ENCODE measurements around the gene PSMB11.

The PSMB11 gene

GRCh38 chr14:23062002-23062401, 20.0 kb downstream of the PSMB11 start:
- no peak for DNase-seq

GRCh38 chr14:23063601-23064000, 21.6 kb downstream of the PSMB11 start:
- DNase-seq: no peak

GRCh38 chr14:23066368-23066767, 24.4 kb downstream of the PSMB11 start:
- DNase-seq: no peak

- DNase-seq: no peak
Observed at GRCh38 chr14:23066855-23067744, 25.1 kb downstream of the PSMB11 start.

GRCh38 chr14:23067847-23068788, 26.1 kb downstream of the PSMB11 start:
- no peak for DNase-seq

- no peak for DNase-seq
Observed at GRCh38 chr14:23068789-23069412, 26.9 kb downstream of the PSMB11 start.

GRCh38 chr14:23069413-23069806, 27.4 kb downstream of the PSMB11 start:
- no peak for DNase-seq

GRCh38 chr14:23070262-23071129, 28.5 kb downstream of the PSMB11 start:
- DNase-seq: no peak

- no peak for DNase-seq
Observed at GRCh38 chr14:23071244-23071920, 29.4 kb downstream of the PSMB11 start.

- no peak for DNase-seq
Observed at GRCh38 chr14:23071921-23072539, 30.0 kb downstream of the PSMB11 start.

- no peak for DNase-seq
Observed at GRCh38 chr14:23074906-23075305, 32.9 kb downstream of the PSMB11 start.

- no peak for DNase-seq
Observed at GRCh38 chr14:23076785-23077408, 34.9 kb downstream of the PSMB11 start.

GRCh38 chr14:23077962-23078361, 36.0 kb downstream of the PSMB11 start:
- DNase-seq: no peak

- DNase-seq: no peak
Observed at GRCh38 chr14:23078692-23079116, 36.7 kb downstream of the PSMB11 start.

GRCh38 chr14:23079716-23080115, 37.7 kb downstream of the PSMB11 start:
- DNase-seq: no peak

- no peak for DNase-seq
Observed at GRCh38 chr14:23080474-23080873, 38.5 kb downstream of the PSMB11 start.

GRCh38 chr14:23085458-23085857, 43.4 kb downstream of the PSMB11 start:
- no peak for DNase-seq

- DNase-seq: no peak
Observed at GRCh38 chr14:23086565-23086964, 44.6 kb downstream of the PSMB11 start.

GRCh38 chr14:23089498-23090253, 47.7 kb downstream of the PSMB11 start:
- no peak for DNase-seq

- DNase-seq: no peak
Observed at GRCh38 chr14:23090254-23090636, 48.2 kb downstream of the PSMB11 start.
